Osteocyte (in vitro differentiated cells): Measurements from ENCODE around the gene COL27A1. TPM values are rescaled to one million over a fixed set of nuclear protein-coding genes. Genes with fewer than 3 reads are reported as not detected.

Experiments
- DNase-seq: peaks from one replicate; pipeline ENCODE4 v3.0.0; 2021; ENCODE audit warnings: mixed read lengths; ENCODE audit not compliant: unreplicated experiment; ENCODE audit errors: extremely low spot score
- H3K27ac Mint-ChIP-seq: one replicate; pipeline ENCODE4 v1.8.0; 2021; ENCODE audit warnings: mild to moderate bottlenecking, mixed read lengths; ENCODE audit not compliant: unreplicated experiment
- H3K27me3 Mint-ChIP-seq: one replicate; pipeline ENCODE4 v1.8.0; 2021; ENCODE audit warnings: mixed read lengths; ENCODE audit not compliant: unreplicated experiment
- H3K36me3 Mint-ChIP-seq: one replicate; pipeline ENCODE4 v1.8.0; 2021; ENCODE audit warnings: mixed read lengths; ENCODE audit not compliant: unreplicated experiment
- H3K4me1 Mint-ChIP-seq: one replicate; pipeline ENCODE4 v1.8.0; 2021; ENCODE audit warnings: mixed read lengths; ENCODE audit not compliant: unreplicated experiment
- H3K4me3 Mint-ChIP-seq: one replicate; pipeline ENCODE4 v1.8.0; 2021; ENCODE audit warnings: mild to moderate bottlenecking, moderate library complexity, mixed read lengths; ENCODE audit not compliant: unreplicated experiment
- H3K9me3 Mint-ChIP-seq: one replicate; pipeline ENCODE4 v1.8.0; 2021; ENCODE audit warnings: mixed read lengths; ENCODE audit not compliant: unreplicated experiment
- total RNA-seq: library from RNA; stranded (reverse); gene quantifications from 2 replicates; pipeline ENCODE4 v1.2.1, GENCODE V29; 2021
- TF ChIP-seq, protein P1 (sequence below): fragments of 200-600 bp; sonication (generic); IDR thresholded peaks from 2 replicates; pipeline ENCODE4 v1.5.0; 2021; ENCODE audit warnings: antibody characterized with exemption, mild to moderate bottlenecking, moderate library complexity

Gene COL27A1
- total RNA-seq, 1 donor from 2014 or later: 44.4 TPM

DNA sequence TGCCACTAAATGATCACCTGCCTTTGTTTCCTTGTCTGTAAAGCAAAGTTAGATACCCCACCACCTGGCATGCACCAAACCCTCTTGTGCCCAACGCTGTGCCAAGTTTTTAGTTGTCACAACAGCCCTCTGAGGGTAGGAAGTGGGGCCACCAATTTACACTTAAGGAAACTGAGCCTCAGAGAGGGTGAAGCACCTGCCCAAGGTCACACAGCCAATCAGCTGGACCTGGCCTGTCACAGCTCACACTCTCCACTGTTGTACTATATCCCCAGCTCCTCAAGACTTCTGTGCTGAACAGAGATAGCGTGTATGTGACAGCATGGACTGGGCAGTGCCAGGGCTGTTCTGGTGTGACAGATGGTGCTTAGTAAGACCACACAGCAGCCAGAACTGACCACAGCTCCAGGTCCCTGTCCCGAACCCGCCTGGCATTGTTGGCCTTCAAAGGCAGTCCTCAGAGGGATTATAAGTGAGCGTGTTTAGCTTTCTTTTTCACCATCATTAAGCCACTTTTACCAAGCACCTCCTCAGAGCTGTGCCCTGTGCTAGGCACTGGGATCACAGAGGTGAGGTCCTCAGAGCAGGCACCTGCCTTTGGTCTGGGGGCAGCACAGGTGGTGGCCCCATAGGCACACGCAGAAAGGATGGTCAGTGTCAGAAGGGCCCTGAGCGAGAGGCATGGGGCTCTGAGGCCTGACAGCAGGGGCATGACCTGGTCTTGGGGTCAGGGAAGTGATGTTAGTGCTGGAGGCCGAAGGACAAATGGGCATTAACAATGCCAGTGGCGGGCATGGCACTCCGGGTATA is 71.1 kb downstream of the COL27A1 start:
- DNase-seq: no peak
- H3K9me3 Mint-ChIP-seq: no peaks in the 10 kb centered on the region
- TF ChIP-seq, protein P1, sequence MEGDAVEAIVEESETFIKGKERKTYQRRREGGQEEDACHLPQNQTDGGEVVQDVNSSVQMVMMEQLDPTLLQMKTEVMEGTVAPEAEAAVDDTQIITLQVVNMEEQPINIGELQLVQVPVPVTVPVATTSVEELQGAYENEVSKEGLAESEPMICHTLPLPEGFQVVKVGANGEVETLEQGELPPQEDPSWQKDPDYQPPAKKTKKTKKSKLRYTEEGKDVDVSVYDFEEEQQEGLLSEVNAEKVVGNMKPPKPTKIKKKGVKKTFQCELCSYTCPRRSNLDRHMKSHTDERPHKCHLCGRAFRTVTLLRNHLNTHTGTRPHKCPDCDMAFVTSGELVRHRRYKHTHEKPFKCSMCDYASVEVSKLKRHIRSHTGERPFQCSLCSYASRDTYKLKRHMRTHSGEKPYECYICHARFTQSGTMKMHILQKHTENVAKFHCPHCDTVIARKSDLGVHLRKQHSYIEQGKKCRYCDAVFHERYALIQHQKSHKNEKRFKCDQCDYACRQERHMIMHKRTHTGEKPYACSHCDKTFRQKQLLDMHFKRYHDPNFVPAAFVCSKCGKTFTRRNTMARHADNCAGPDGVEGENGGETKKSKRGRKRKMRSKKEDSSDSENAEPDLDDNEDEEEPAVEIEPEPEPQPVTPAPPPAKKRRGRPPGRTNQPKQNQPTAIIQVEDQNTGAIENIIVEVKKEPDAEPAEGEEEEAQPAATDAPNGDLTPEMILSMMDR: no peak
- H3K36me3 Mint-ChIP-seq: peaks cover 3% of the 10 kb centered on the region
- H3K27ac Mint-ChIP-seq: peak overlapping the region; percentile 67
- H3K27me3 Mint-ChIP-seq: no peaks in the 10 kb centered on the region
- peaks cover 67% of the 10 kb centered on the region for H3K4me1 Mint-ChIP-seq
- H3K4me3 Mint-ChIP-seq: no peak overlapping the region

DNA sequence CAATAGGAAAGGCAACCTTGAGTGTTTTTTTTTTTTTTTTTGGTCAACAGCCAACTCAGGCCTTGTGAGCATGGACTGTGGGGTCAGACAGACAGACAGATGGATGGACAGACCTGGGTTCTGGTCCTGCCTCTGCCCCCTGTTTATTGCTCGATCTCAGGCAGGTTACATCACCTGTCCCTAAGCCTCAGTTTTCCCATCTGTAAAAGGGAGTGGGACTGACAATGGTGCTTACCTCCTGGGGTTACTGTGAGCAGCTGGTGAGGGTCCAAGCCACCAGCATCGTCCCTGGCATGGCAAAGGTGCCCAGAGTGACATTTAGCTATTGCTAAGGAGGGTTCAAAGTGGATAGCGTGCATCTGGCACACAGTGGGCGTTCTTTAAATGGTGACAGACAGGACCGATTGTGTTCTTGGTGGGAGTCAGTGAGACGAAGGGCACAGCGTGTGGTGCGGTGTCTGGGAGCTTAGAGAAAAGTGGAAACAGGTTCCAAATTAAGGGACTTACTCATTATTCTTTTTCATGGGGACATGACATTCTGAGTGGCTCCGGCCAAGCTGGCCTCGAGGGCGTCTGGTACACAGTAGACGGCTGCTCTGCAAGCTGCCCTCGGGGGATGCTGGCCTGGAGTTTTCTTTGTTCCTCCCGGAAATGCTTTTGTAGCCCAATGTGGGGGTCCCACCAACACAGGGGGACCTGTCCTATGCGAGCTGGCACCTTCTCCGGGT is 72.1 kb downstream of the COL27A1 start:
- peaks cover 73% of the 10 kb centered on the region for H3K4me1 Mint-ChIP-seq
- no peak for DNase-seq
- no peaks in the 10 kb centered on the region for H3K36me3 Mint-ChIP-seq
- H3K4me3 Mint-ChIP-seq: no peak overlapping the region
- TF ChIP-seq, protein P1: no peak
- no peaks in the 10 kb centered on the region for H3K9me3 Mint-ChIP-seq
- no peak overlapping the region for H3K27ac Mint-ChIP-seq
- H3K27me3 Mint-ChIP-seq: no peaks in the 10 kb centered on the region

DNA sequence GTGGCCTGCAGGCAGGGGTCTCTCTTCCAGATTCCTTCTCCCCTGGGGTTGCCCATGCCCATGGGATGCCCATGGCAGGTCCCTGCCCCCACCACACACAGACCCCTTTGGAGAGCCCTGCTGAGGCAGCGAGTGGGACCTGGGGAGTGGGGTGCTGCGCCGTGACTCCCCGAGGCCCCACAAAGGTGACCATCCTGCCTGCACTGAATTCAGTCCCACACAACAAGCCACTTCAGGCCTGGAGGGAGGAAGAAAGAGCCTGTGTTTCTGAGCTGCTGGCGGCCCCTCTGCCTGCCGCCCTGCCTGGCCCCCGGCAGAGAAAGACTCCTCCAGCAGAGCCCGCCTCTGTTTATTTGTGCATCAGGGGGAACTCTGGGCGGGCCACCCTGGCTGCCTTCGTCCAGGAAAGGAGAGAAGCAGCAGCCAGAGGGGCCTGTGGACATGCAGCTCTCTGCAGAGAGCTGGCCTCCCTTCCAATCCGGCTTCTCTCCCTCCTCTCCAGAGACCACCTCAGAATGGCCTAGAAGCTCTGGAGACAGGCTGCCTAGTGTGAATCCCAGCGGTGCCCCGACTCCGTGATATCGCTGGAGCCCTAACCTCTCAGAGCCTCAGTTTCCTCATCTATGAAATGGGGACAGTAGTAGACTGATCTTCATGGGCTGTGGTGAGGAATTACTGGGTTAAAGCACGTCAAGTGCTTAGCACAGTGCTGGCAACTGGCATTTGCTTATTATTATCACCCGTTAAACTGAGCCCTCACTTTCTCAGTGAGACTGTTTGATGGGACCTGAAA is 72.9 kb downstream of the COL27A1 start:
- Mint-ChIP-seq H3K9me3 (no peaks in the 10 kb centered on the region), H3K4me3 (no peak overlapping the region), H3K27me3 (no peaks in the 10 kb centered on the region), H3K4me1 (peaks cover 73% of the 10 kb centered on the region), H3K36me3 (no peaks in the 10 kb centered on the region), H3K27ac (no peak overlapping the region)
- DNase-seq: no peak
- TF ChIP-seq, protein P1: no peak

DNA sequence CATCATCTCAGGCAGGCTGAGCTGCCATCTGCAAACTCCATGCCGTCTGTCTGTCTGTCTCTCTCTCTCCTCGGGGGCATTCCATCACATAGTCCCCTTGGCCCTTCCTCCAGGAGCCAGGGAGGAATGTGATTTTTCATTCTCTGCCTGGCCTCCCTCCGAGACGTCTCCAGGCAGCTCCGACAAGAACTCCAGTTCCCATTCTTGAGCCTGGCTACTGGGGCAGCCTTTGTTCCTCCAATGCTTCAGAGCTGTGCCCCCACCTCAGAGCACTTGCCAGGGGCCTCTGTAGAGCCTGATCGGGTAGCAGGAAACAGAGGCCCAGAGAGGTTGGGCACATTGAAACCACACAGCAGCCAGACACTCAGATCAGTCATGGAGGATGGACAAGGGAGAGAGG is 74.0 kb downstream of the COL27A1 start:
- Mint-ChIP-seq H3K36me3 (no peaks in the 10 kb centered on the region), H3K27me3 (no peaks in the 10 kb centered on the region), H3K27ac (no peak overlapping the region), H3K4me1 (peaks cover 70% of the 10 kb centered on the region), H3K9me3 (no peaks in the 10 kb centered on the region), H3K4me3 (no peak overlapping the region)
- TF ChIP-seq, protein P1: no peak
- no peak for DNase-seq
